Activated CD4-positive, alpha-beta T cell treated with anti-CD3 and anti-CD28 coated beads, Interleukin-2, amount 50 U/mL, for 1 hour (primary cell): ENCODE data around the gene RPP21.

Source experiments
- DNase-seq: peaks from one replicate; pipeline ENCODE4 v3.0.0-alpha.2; 2020

RPP21 gene

DNA sequence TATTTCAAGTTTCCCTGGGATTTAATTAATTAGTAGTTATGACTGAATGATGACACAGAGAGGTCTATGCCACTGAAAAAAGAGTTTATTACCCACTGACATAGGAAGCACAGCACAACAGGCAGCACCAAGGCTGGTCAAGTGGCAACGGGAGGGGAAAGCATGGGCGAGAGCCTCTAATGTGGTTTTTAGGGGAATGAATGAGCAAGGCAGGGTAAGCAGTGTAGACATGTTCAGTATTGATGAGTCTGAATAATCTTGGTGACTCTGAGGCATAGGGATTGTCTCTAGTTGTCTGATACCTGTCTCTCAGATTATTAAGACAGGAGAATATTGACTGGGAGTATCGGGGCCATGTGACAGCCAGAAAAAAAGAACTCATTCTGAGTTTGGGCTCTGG, 46.3 kb downstream of the RPP21 start:
- no peak for DNase-seq

- DNase-seq, result no peak
Measured at GRCh38 chr6:30394139-30394538, 49.2 kb downstream of the RPP21 start.
